Muscle of arm (tissue), 14 donors: ENCODE results near the gene MAF. TPM values are rescaled to one million over a fixed set of nuclear protein-coding genes. Genes with fewer than 3 reads are reported as not detected.

Experiments
- DNase-seq: peaks from one replicate; pipeline ENCODE4 v3.0.0-alpha.2; 2013
- long read RNA-seq, 11 donors: transcript quantifications; one replicate each; lab custom pipeline, GENCODE V29; 2026
- polyA plus RNA-seq, 12 donors: library from polyadenylated mRNA; unstranded; fragments of 120-200 nt; gene quantifications; one replicate each; pipeline ENCODE4 v1.2.1, GENCODE V29; 2013; ENCODE audit not compliant: insufficient read length in 12 of 12

Gene MAF
- 100 to 1,000 TPM in 1 of 12 donors, 10 to 100 TPM in 11; 22.6 to 282 (median 38.2) TPM for polyA plus RNA-seq
- long read RNA-seq, donor 1, full-length matches to known transcripts: 716 of 716 reads
- long read RNA-seq, donor 1, partial matches to known transcripts: 0 of 716 reads
- long read RNA-seq, donor 1, other reads (novel, unspliced or antisense): 0 of 716 reads
- long read RNA-seq, donor 2, full-length matches to known transcripts: 109 of 109 reads
- long read RNA-seq, donor 2, partial matches to known transcripts: 0 of 109 reads
- long read RNA-seq, donor 2, other reads (novel, unspliced or antisense): 0 of 109 reads
- long read RNA-seq, donor 3, full-length matches to known transcripts: 69 of 69 reads
- long read RNA-seq, donor 3, partial matches to known transcripts: 0 of 69 reads
- long read RNA-seq, donor 3, other reads (novel, unspliced or antisense): 0 of 69 reads
- long read RNA-seq, donor 4, full-length matches to known transcripts: 74 of 74 reads
- long read RNA-seq, donor 4, partial matches to known transcripts: 0 of 74 reads
- long read RNA-seq, donor 4, other reads (novel, unspliced or antisense): 0 of 74 reads
- long read RNA-seq, donor 5, full-length matches to known transcripts: 176 of 176 reads
- long read RNA-seq, donor 5, partial matches to known transcripts: 0 of 176 reads
- long read RNA-seq, donor 5, other reads (novel, unspliced or antisense): 0 of 176 reads
- long read RNA-seq, donor 6, full-length matches to known transcripts: 73 of 73 reads
- long read RNA-seq, donor 6, partial matches to known transcripts: 0 of 73 reads
- long read RNA-seq, donor 6, other reads (novel, unspliced or antisense): 0 of 73 reads
- long read RNA-seq, donor 7, full-length matches to known transcripts: 74 of 74 reads
- long read RNA-seq, donor 7, partial matches to known transcripts: 0 of 74 reads
- long read RNA-seq, donor 7, other reads (novel, unspliced or antisense): 0 of 74 reads
- long read RNA-seq, donor 8, full-length matches to known transcripts: 133 of 133 reads
- long read RNA-seq, donor 8, partial matches to known transcripts: 0 of 133 reads
- long read RNA-seq, donor 8, other reads (novel, unspliced or antisense): 0 of 133 reads
- long read RNA-seq, donor 9, full-length matches to known transcripts: 134 of 134 reads
- long read RNA-seq, donor 9, partial matches to known transcripts: 0 of 134 reads
- long read RNA-seq, donor 9, other reads (novel, unspliced or antisense): 0 of 134 reads
- long read RNA-seq, donor 10, full-length matches to known transcripts: 128 of 128 reads
- long read RNA-seq, donor 10, partial matches to known transcripts: 0 of 128 reads
- long read RNA-seq, donor 10, other reads (novel, unspliced or antisense): 0 of 128 reads
- long read RNA-seq, donor 11, full-length matches to known transcripts: 107 of 107 reads
- long read RNA-seq, donor 11, partial matches to known transcripts: 0 of 107 reads
- long read RNA-seq, donor 11, other reads (novel, unspliced or antisense): 0 of 107 reads

DNA sequence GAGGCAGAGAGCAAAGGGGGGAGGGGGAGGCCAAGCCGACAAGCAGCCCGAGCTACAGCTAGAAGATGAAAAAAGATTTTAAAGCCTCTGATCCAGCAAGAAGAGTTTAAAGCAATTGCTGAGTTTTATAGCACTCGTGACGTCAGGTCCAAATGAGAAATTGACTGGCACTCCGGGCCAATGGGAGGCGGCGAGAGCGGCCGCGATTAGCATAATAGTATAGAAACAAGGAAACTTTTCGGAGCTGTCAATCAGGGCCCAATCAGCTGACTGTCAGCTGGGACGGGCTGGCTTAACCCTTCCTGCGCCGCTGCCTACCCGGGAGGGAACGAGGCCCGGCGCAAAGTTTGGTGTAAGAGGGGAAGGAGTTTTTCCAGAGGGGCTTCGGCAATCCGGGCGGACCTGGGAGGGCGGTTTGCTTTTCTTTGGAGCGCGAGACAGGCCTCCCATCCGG is at the start of gene MAF:
TSS of gene MAF (minus strand) at position 100 of the 454 bp plus-strand sequence. CDS start 835 bp downstream, outside the sequence.
- peak; percentile 97 for DNase-seq

DNA sequence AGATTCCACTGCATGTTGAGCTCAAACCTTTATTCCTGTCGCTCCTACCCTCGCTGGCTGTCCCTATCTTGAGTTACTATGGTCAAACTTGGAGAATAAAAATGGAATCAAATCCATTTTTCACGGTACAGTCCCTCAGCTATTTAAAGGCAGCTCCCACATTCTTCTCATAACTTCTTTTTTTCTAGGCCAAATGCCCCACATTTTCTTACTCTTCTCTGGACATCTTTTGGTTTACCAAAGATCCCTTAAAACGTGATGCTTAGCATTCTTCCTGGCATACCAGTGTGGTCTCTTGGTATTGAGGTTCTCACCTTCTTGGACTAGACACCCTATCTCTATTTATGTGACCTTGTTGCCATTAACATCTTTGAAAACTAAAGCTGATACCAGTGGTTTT is 48.3 kb upstream of the MAF start:
- no peak for DNase-seq

DNA sequence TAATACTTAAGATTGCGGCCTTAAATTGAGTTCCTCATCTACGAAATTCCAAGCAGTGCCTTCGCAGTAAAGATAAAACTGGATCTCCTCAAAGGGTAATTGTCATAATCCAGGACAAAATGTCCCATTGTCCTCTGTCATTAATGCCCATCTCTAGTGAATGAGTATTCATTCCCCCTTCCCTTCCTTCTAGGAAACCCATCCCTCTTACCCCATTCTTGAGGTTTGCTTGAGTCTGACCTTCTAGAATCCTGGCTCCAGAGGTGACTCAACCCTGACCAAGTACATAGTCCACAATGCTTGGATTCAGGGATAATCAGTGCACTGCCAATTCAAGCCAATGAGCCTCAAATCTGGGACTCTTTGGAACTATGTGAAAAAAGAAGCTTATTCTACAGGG is 47.0 kb upstream of the MAF start:
- no peak for DNase-seq

DNA sequence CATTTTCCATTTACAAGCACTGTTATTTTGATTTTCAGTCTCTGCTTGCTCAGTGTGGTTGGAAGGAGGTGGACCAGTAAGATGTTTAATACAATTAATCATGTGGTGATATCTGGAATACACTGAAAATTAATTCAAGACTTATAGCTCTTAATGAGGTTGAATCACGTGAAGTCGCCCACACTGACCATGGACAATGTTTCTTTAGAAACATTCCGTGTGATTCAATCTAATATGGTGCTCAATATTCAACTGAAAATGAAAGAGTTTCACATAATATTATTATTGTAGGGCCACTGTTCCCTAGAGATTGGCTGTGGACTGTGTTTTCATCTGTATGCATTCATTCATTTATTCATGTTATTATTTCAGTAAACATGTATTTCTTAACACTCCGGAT is 45.2 kb upstream of the MAF start:
- no peak for DNase-seq

DNA sequence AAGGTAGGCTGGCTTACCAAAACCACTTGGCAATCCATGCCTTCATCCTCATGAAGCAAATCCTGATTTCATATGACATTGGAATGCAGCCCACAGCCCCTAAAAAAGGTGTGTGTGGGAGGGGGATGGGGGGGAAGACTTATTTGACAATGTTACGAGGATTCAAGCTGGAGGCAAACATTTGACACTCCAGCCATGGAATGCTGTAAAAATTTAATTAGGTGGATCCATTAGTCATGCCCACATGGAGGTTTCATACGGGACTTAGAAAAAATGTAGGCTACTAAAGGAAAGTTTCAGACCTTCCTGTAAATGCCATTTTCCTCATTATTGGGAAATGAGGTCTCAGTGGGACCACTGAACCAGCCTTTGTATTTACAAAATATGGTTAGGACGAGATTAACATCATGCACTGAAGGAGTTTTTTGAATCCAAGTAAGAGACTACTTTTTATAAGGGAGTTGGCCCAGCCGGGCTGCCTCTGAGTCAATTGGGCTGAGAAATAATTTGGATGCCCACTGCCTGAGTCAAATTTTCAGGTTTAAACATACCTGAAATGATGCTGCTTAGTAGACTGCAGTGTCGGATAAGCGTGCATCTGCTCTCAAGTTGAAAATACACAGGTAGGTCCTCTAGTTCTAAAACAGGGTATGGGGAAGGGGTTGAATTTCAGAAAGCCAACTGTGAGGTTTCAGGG is 44.6 kb upstream of the MAF start:
- no peak for DNase-seq

DNA sequence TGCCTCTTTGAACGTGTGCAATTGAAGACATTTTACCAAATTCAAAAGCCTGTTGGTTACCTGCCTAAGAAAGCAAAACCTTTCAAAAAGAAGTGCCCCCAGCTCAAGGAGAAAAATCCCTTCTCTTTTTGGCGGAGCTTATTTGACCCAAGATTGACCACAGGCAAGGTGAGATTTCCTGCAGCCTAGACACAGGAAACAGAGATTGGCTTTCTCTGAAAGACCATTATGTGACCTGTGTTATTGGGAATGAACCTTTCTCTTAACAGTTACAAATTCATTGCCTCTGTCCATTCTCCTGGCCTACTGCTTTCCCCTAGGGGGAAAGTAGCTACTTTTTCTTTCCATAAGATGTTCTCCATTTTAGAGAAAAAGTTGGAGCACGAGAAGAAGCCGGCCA is 42.1 kb upstream of the MAF start:
- DNase-seq: no peak

DNA sequence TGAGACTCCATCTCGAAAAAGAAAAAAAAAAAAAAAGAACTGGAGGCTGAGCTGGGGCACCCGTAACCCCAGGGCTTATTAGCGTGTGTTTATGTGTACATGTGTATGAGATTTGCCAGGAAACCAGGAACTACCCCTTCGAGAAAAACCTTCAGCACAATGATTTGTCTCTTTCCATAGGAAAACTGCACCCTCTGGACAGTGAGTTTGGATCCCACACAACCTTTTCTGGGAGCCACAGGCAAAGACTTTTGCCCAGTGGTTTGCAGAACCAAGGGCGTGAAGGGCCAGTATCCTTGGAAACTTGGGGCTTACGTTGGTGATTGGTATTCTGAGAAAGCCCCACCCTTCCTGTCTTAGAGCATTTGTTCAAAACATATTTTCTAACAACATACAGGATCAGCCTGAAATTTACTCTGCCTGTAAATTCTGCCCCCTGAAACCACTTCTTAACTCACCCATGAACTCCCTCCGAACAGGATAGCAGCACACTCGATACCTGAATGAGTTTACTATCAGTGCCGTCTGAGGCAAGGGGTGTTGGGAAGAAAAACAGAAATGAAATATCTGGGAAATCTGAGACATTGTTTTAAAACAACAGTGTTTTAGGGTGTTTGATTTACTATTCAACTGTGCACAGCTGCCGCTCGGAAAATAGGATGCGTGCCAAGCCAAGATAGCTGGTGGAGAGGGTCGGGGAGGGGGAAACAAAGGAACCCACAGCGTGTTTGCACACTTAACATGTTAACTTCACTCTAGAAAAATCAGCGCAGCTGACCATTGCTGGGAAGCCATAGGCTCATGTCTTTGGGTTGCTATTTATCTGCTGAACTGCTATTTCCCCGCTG is 40.2 kb upstream of the MAF start:
- DNase-seq: peak; percentile 41

DNA sequence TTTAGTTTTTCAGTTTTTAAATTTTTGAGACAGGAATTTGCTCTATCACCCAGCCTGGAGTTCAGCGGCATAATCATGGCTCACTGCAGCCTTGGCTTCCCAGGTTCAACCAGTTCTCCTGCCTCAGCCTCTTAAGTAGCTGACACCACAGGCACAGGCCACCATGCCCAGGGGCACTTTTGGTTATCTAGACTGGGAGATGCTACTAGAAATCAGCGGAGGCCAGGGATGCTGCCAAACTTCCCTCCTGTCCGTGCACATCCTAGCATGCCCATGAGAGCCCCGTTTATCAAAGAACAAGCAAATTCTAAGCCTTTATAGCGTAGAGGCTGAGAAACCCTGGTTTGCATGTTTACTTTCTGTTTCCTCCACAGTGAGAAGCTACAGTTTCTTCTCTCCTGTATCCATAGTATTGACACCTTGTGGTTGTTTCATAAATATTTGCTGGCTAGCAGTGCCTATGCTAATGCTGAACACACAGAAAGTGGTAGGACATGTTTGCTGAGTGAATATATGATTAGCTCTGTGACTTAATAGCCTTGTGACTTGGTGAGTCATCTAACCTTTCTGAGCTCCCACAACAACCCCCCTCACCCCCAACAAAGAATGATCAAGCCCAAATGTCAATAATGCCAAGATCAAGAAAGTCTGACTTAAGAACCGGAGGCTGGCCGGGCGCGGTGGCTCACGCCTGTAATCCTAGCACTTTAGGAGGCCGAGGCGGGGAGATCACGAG is 39.2 kb upstream of the MAF start:
- DNase-seq: no peak

DNA sequence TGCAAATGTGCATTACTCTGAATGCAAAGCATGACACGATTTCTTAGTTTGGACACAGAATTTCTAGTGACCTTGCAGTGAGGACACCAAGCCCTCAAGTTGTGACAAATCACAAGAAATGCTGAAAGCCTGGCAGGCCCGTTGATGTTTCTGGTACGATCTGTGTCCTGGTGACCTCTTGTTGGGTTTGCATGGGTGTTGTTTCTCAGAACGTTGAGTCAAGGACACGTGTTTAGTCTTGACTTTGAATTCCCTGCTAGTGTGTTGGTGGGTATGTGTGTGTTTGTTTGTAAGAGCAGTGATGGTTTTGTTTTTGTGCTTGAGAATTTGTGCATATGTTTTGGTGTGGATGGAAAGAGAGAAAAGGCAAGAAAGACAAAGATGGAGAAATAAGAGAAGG is 37.8 kb upstream of the MAF start:
- no peak for DNase-seq

DNA sequence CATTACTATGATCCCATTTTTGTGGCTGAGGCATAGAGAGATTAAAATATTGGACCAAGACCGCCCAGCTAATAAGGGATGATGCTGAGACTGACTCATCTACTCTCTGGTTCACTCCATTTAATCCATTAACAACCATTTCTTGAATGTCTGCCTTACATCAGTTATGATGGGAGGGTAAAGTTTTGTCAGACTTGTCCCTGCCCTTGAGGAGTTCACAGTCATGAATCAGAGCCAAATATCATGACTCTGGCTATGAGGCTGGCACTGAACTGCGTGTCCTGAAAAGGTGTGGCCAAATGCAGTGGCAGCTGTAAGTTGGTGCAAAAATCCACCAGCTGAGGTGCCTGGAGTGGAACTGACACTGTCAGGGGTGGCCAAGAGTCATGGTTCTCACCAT is 35.0 kb upstream of the MAF start:
- no peak for DNase-seq

DNA sequence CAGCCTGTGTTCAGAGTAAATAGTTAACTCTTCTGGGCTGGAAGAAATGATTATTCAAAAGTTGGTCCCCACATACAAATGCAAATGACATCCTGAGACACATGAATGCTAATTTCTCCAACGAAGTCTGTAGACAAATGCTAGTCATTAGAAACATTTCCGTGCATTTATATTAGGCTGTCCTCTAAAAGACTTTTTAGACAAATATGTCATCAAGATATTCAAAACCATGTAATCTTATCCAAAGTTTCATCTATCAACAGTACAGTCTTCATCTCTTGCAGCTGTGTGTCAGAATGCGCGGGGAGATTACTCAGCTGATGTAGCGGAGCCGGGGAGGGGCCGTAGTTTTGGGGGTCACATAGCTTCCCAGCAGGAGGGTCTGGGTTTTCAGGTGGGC is 33.8 kb upstream of the MAF start:
- no peak for DNase-seq

DNA sequence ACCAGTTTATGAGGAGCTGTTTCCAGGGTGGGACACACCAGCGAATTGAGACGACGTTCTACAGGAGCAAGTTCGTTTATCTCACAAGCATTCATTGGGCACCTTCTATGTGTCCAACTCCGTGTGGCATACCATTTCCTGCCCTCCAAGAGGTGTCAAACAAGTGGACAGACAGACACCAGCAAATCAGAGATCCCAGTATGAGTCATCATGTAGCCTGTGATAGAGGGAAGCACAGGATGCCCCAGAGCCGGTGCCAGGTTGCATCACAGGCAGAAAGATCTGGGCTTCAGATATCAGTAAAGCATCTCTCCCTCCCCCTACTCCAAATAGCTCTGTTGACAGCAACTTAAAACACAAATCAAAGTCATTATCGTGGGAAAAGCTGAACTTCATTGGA is 31.8 kb upstream of the MAF start:
- DNase-seq: no peak

DNA sequence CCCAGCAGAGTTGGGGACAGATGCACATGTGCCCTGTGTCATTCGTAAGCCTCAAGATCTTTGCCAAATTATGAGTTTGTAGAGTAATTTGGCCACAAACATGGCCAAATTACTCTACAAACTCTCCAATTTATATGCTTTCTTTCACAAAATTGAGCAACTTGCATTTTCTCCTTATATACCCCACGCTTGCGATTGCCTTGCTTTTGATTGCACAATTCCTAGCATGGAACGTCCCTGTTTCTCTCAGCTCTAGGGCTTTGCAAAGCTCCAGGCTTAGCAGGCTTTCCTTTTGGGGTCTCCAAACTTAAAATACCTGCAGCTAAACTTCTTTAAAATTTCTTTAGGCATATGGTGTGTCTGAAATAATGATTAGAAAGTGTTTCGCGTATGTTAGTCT is 28.5 kb upstream of the MAF start:
- DNase-seq: no peak

DNA sequence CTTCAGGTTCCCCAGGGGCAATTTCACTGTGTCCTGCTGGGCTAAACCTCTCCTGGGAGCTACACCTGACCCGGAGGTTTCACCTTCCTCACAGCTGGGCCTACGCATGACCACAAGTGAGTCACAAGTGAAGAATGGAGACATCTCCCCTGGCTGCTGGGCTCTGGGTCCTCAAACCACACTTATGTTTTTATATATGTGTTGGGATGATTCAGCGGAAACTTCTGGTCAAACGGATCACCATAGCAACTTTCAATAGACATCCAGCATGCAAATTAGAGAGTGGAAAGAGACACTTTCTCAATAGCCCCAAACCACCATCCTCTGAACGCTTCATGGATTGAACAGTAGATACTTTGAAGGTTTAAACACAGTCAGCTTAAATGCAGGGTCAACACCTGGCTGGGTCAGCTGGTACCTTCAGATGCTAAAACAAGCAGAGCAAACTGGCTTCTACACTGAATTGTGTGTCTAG is 28.0 kb upstream of the MAF start:
- DNase-seq: no peak

DNA sequence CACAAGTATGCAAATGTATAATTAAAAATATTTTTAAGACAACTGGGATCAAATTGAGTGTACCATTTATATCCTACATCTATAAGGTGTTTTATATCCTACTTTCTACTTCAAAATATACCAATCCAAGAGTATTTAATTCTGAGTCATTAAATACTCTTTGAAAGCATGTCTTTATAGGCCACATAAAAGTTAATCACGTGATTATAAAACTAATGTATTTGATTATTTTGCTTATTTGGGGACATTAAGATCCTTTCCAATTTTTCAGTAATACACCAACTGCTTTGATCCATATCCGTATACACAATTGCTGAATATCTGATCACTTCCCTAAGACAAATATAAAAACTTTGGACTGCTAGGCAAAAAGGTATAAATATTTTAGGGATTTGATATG is 26.6 kb upstream of the MAF start:
- no peak for DNase-seq

DNA sequence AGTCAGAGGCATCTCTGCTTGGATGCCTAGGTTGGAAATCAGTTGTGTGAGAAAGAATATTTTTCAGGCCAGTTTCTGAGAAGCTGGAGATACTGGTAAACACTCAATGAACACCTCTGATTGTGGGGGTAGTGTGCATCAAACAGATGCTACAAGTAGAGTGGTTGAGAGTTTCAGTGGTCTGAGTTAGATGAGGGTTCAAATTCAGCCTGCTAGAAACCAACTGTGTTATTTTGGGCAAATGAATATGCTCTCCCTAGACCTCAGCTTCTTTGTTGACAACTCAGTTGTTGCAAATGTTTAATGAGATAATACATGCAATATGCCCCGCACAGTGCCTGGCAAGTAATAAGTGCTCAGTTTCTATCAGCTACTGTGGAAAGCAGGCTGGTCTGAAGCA is 25.2 kb upstream of the MAF start:
- no peak for DNase-seq

DNA sequence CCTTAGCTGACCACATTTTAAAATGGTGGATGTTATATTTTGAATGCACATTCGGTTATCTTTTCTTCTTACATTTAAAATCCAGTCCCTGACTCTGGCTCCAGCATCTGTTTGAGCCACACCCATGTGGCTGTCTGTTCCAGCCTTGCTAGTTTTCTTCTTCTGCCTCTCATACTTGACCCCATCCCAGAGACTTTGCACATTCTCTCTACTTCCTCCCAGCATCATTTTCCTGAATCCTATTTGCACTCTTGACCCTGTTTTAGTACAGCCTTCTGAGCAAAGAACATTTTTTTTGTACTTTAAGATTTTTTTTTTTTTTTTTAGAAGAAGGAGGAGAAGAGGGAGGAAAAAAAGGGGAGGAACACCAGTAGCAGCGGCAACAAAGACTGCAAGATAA is 23.3 kb upstream of the MAF start:
- no peak for DNase-seq

DNA sequence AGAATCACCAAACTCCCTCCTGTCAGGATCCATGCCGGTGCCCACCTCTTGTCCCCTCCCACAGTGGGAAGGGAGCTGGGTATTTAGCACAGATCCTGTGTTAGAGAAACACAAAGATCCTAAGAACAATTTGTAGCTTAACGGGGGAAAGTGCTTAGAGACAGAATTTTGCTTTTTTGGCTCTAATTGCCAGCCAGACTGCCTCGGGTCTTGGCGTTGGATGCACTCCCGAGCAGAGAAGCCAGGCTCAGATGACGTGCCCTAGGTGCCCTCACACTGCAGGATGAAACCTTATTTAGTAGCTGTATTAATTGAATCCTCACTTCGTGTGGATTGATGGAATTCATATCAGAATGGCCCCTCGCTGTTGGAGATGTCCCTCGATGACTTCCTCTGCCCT is 22.5 kb upstream of the MAF start:
- no peak for DNase-seq

DNA sequence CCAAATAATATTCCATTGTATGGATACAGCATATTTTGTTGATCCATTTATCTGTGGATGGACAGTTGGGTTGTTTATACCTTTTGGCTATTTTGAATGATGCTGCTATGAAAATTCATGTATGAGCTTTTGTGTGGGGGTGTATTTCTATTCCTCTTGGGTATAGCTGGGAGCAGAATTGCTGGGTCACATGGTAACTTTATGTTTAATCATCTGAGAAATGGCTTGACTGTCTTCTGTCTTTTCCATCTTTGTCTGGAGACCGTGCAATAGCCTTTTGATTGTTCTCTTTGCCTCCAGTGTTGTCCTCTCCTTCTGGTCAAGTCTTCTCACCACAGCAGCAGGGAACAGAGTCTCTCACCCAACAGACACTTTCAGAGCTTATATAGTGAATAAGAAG is 20.5 kb upstream of the MAF start:
- no peak for DNase-seq
